GM19023 (cell line): Measurements from ENCODE around the gene TBX18.

Experiments used
- ATAC-seq: cut with Tn5 transposase; IDR thresholded peaks from one replicate; pipeline ENCODE4 v1.9.1; 2021; ENCODE audit warnings: mild to moderate bottlenecking, moderate library complexity; ENCODE audit not compliant: unreplicated experiment

Gene TBX18

DNA sequence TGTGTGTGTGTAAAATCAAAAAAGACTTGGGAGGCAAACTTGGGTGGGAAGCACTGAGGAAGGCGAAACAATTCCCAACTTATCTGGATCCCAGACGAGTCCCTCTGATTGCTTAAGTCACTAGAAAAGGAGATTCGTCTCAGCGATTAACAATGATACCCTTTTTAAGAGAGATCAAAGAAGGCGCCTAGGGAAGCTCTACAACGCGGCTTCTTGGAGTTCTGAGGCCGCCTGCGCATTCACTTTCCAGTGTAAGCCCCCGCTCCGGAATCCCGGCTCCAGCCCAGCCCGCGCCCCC is 8.7 kb upstream of the TBX18 start:
- no peak for ATAC-seq

DNA sequence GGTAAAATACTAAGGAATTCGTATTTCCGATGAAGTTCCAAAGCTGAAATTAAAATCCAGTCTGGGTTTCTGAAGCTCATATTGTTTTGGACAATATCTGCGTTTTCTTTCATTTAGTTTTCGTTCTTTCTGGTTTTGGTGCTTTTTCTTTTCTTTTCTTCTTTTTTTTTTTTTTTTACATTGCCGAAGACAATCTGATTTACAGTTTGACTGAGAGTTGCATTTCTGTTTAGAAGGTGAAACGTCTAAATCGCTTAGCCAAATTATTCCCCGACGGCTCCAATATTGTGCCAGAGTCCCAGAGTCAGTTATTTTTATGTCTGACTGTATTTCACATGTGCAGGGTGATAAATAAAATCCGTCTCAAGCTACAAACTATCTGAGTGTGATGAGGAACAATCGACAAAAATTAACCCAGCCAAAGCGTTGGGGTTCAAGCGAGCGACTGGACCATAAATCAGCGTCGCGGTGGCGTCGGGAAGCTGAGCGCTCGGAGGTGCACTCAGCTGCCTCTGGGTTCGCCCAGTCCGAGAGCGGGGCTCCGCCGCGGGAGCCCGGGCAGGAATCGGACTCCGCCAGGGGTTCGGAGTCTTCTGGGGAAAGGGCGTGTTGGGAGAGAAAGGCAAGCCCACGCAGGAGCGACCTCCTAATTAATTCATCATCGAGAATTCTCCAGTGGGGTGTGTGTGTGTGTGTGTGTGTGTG is 8.2 kb upstream of the TBX18 start:
- ATAC-seq = no peak

DNA sequence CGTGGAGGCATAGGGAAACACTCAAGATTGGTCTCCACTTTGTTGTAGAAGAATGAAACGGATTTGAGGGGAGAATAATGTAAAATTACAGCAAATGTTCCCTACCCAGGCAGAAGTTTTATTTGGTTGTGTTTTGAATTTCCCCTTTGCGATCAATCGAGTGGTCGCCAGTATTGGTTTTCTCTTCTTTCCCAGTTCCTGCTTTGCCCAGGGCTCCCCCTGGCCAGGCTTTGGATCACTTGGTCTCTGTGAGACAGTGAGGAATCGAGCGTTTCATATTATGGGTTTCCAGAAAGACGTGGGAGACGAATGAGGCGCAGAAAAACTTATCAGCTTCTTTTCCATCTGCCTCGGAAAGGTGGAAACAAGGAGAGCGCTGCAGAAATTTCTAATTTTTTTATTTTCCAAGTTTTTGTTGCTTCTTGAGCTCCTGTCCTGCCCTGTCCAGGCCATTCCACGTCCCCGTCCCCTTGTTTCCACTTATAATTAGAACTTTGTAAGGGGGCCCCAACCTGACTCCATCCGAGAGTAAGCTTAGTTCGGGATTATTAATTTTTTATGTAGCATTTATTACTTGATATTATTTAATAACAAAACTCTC is 7.5 kb upstream of the TBX18 start:
- no peak for ATAC-seq

DNA sequence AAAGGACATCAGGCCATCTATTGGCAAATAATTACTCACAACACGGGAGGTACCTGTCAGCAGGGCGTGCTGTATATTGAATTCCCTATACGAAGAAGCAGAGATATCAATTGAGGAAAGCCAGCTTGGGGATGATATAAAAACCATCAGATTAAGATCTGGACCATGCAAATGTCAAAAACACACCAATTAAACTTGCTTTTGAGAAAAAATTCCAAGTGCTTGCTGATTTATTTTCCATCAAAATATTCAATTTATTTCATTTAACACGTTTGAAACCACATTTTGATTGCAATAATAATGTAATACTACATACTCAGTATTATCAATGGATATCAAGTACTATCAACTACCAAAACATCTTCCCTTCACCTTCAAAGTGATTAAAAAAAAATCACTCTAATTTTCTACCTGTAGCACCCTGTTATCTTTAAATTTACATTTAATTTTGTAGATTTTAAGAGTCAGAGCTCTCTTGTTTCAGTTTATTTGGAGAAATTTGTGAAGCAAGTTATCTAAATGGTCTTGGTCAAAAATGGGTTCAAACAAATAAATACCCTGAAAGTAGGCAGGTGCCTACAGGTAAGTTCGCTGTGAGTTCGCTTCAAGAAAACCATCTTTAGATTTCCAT is 6.8 kb upstream of the TBX18 start:
- ATAC-seq = no peak

DNA sequence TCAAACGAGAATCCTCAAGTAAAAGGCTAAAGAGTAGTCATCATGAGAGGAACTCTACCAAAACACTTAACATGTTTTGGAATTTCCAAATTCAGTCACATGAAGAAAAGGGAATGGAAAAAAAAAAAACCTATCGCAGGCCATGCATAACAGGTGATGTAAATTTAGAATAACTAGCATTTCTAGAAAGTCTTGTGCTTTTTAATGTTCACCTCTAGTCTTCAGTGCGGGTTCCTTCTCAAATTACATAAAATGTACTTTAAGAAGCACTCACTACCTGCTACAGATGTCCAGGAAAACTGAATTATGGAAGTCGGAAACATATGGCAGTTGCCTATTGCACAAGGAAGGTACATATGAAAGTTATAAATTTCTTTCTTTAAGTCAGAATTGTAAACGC is 6.1 kb upstream of the TBX18 start:
- no peak for ATAC-seq

DNA sequence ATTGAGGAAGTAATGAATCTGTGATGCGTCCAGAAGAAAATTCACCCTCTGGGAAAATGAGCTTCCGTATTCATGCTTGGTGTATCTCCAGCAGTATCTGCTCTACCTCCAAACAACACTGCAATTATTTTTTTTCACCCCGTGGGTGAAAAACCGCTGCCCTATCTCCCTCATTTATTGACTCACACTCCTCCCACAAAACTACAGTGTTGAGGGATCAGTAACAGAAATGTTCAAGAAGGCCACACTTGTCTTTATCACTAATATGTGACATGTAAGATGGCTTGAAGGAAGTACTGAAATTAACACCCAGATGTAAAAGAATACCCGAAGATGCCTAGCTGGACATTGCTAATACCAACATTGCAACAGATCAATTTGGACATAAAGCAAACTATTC is 4.9 kb upstream of the TBX18 start:
- no peak for ATAC-seq

DNA sequence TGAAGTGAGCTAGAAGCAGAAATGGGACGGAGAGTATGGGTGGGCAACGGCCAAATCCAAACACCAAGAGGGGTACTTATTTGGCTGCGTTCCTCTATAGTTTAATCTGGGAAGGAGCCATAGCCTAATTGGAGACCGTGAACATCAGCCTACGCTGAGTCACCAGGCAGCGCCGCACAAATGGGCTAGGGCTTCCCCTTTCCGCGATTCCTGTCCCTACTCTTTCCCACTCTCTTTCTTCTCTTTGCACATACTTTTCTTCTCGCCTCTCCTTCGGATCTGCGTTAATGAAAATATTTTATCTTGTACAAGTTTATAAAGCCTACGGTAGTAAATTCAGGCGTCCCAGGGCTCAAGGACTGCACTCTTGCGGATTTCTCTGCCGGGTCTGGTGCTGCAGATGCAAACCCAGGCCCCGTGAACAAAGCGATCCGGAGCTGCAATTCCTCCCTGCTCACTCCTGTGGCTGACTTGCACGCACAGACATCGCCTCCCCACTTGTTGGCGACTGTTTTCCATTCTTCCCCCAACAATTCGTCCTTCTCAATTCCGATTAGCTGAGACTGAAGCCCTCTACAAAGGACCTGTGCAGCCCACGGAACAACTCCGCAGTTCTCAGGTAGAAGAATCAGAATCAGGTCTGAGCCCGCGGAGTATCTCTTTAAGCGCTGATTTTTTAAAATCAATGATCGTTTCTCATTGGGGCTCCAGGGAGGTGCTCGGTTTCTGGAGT is 4.2 kb upstream of the TBX18 start:
- no peak for ATAC-seq

DNA sequence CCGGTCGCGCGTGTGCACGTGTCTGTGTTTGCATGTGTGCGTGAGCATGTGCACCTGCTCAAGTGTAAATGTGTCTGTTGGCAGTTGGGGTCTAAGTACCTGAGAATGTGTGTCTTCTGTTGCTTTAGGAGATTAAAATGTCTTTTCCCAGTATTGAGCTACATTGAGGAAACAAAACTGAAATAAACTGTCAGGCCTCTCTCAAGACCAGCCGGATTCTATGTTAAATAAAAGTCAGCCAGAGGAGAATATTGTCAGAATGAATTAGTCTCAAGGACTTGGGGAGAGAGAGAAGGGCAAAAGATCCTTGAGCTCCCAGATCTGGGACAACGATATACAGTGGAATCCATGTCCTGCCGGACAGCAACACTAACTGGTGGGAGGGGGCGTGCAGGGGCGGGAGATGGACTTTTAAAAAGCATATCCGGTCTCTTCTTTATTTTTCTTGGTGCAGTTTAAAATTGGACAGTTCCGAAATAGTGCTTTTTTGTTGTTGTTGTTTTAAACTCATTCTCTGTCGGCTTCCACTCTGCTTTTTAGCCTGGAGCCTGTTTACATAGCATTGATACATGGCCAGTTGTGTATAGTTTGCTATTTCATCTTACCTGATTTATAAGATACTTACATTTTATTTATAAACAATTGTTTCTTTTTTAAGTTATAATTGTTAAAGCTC is 3.3 kb upstream of the TBX18 start:
- ATAC-seq = no peak

DNA sequence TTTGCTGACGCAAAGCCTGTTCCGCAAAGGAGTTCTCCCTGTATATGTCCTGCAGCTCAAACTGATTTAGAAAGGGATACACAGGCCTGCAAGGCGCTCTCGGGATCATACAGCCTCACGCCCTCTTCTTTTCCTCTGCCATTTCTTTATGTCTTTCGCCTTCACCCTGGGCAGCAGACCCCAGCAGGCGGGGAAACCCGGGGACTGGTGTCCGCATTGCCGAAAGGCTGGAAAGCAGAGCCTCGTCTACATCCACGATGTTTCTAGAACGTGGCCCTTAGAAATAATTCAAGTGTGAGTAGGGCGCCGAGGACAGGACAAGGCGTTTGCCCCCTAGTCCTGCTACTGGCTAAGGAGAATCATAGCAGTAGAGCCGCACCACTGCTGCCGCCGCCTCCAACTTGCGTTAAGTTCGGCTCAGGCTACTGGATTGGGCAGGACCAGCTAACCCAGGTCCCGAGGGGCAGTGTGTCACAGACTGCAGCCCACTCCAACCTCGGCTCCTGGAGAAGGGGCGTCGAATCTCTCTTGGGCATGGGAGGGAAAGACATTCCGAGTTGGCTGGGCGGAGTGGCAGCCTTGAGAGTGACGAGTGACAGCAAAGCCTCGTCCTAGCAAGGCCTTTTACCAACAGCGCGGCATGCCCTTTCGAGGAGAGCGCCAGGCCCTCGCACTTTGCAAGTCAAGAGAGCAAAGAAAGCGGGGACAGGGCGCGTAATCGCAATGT is 2.6 kb upstream of the TBX18 start:
- ATAC-seq = no peak

DNA sequence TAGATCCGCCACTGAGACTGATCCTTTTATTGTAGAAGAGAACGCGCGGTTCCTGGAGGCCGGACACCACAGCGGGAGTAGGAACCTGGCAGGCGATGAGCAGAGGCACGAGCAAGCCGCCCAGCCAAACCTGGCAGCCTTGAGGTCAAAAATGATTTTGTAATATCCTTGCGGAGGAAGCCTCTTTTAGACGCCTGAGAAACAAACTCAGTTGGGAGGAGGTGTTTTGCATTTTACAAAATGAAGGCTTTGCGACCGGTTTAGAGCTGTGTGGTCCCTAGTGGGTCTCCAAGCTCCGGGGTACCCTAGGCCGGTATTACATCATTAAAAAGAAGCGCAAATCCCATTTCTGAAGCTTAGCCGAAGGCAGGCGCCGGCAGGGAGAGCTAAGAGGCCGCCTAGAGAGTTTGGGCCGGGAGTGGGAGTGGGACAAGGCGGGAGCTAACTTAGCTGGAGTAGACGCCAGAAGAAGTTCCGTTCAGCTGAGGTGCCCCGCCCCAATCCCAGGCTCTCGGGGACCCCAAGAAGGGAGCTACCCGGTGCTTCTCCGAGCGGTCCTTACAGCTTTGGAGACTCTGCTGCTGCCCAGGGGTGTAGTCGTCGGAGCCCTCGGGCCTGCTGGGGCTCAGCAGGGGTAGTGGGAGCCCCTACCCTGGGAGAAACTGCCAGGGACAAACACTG is 1.9 kb upstream of the TBX18 start:
- ATAC-seq = no peak

DNA sequence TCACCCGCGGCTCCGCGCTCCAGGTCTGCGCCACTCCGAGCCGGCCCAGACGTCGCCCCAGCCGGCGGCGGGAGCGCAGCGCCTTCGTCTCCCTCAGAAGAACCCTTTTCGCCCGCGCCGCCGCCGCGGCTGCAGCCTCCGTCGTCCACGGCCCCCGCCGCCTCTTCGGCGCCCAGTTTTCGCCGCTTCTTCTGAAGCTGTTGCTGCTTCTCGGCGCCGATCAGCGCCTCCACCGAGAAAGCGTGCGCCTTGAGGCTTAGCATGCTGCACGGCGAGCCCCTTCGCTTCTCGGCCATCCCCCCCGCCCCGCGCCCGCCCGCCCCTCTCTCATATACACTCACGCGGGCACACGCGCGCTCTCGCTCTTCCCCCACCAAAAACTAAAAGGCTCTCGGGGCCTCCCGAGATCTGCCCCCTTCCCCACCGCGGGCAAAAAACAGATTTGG is 489 bp downstream of the TBX18 start:
- no peak for ATAC-seq

DNA sequence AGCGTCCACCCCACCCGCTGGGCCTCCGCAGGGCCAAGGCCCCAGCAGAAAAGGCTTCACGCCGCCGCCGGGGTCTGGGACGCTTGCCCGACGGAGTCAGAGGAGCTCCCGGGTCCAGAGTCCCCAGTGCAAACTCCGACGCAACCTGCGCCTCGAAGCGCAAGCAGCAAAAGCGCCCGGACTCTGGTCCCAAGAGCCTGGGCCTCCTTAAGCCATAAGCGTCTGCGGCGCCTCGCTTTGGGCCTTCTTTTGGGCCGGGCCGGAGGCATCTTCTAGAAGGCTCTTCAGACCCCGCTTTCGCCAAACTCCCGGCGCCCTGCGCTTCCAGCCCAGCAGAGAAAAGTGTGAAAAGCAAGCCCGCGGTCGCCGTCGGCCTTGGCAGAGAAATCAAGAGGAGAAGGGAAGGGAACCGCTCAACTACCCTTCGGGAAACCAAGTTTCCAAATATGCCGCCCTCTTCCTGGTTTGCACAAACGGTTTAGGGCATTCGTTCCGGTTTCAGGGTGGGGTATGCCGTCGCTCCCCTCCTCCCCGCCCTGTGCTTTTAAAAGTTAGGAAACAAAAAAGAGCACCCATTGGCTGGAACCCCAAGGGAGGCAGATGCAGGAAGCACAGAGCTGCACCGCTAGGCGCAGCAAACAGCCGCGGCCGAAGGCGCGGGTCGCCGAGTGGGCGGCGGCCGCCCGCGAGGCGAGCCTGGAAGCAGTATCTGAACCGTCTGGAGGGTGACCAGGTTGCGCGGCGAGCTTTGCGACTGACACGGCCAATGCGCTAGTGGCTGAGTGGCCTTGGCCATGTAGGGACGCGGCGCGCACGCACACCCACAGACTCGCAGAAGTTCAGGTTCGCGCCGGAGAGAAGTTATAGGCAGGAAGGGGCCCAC is 1.2 kb downstream of the TBX18 start:
- no peak for ATAC-seq

DNA sequence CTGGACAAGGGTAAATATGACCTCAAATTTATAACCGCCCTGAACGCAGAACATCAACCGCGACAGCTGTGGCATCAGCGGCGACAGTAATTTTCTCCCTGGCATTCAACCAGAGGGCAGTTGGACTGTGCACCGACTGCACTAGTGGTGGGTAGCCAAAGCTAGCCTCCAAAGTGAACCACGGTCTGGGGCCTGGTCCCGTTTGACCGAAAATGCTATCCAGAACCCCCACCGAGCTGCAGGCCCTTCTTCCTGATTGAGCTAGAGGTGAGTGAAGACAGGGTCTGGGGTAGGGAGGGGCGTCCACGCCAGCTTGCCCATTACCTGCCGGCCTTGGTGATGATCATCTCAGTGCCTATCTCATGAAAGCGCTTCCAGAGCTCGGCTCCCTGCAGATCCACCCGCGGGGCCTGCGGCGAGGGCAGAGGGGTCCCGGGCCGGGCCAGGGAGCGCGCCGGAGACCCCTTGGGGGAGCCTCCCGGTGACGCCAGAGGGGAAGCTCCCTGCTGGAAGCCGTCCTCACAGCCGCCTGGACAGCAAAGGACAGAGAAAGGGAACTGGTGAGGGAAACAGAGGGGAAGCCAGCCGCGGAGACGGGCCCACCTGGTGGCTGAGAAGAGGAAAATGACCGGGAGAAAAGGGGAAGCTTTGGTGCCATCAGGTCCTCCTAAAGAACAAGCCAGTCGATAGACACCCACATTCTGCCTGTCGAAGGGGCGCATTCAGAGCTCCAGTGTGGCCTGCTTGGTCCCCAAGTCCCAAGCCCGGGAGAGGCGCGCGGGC is 2.0 kb downstream of the TBX18 start:
- ATAC-seq = no peak

DNA sequence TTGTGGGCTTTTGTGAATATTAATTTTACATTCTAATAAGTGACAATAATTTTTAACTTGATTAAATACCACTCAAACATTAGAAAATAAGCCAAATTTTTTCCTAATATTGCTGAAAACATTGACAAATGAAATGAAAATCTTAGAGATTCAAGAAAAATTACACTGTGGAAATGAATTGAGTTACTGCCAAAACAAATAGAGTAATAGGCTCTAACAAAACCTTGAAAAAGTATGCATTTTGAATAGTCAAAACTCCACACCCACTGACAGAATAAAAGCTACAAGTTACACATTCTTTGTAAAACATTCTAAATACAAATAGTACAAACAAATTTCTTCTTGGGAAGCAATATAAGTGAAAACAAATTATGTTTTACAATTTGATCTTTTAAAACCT is 5.9 kb downstream of the TBX18 start:
- ATAC-seq = no peak

DNA sequence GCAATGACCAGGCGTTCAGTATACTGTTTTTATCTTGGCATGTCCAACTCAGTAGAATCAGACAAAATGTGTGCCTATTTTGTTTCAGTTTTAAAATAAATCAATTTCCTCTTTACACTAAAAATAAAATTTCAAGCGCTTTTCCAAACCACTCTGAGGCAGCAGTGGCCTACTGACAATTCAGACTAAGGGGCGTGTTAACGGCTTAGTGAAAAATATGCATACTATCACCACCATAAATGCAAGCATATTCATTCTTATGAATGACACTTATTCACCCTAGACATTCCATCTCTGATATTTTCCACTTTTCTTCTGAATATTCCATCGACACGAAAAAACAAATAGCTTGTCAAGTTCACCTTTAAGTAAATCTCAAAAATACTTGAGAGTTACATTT is 7.5 kb downstream of the TBX18 start:
- ATAC-seq = no peak

DNA sequence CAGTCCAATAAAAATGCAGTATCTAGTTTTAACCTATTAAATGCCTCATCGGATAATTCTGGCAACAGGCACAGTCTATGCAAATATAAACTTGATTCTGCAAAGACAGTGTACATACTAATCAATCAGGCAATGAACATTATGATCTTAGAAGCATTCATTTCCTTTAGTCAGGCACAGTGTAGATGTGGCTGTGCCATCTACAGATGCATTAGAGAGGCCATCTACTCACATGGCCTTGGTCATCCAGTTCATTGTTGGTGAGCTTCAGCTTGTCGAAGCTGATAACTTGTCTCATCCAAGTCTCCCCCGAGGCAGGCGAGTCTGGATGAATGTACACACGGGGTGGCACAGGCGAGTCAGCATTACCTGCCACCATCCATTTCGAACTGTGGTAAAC is 7.9 kb downstream of the TBX18 start:
- ATAC-seq = no peak

DNA sequence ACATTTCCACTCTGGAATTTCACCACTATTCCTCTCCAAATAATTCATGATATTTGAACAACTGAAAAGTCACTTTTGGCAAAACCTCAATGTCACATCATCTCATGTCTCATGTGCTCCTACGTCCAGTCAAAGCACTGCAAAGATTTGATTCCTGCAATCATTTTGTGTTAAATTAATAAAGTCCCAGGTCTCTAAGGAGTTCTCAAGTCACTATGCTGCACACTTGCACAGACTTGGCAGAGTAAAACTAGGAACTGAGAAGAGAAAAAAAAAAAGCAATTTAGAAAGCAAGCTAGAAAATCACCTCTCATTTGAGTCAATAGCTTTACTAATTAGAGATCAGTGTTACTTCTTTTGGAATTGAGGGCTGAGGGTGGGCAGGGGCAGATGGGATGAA is 11.2 kb downstream of the TBX18 start:
- no peak for ATAC-seq

DNA sequence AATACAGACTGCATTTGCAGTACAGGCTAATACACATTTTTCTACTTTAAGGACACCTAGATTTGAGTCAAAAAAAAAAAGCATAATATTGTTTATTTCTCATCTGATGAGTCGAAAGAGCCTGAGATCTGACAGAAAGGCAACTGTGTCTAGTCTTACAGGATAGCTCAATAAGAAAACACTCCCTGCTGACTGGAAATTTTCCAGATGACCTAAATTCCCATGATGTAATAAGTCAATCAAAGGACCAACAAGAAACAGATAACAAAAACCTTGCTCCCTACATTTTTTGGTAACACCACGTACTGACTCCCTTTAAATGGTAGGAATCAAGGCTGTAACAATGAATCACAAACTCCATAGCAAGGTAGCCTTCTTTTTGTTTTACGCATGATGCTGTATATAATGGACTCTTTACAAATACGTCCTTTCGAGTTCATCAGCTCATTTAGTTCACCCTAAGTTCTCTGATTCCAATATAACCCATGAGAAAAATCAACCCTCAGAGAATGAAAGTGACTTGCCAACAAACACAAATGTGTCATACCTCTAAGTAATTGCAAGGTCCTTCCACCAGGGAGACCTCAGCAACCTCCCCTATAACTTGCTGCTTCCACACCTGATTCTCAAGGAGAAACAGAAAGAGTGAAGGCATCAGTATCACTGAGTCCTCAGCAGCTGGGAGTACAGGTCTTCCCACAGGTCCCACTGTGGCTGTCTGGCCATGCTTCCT is 12.1 kb downstream of the TBX18 start:
- ATAC-seq = no peak
